Measurements from ENCODE around the gene ARSG. TPM values are rescaled to one million over a fixed set of nuclear protein-coding genes. Genes with fewer than 3 reads are reported as not detected.

Gene ARSG
- polyA plus RNA-seq, 1 donor from 2014 or later: 16.9 TPM

DNA sequence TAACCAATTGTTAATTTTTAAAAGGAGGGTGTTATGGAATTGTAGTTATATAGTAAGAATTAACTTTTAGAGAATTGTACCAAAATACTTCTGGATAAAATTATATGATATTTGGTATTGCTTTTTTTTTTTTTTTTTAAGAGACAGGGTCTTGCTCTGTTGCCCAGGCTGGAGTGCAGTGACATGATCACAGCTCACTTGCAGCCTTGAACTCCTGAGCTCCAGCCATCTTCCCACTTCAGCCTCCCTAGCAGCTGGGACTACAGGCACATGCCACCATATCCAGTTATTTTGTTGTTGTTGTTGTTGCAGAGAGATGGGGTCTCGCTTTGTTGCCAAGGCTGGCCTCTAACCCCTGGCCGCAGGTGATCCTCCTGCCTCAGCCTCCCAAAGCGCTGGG, 8.5 kb downstream of the ARSG start (continued):
- no peak for TF ChIP-seq EZH2 (IDR thresholded peaks at IDR 0.05; ENCODE audit: borderline replicate concordance, insufficient read depth, low read length, poor library complexity, severe bottlenecking)
- no peak for TF ChIP-seq SMC3 (conservative IDR thresholded peaks at IDR 0.05; ENCODE audit: poor library complexity)

DNA sequence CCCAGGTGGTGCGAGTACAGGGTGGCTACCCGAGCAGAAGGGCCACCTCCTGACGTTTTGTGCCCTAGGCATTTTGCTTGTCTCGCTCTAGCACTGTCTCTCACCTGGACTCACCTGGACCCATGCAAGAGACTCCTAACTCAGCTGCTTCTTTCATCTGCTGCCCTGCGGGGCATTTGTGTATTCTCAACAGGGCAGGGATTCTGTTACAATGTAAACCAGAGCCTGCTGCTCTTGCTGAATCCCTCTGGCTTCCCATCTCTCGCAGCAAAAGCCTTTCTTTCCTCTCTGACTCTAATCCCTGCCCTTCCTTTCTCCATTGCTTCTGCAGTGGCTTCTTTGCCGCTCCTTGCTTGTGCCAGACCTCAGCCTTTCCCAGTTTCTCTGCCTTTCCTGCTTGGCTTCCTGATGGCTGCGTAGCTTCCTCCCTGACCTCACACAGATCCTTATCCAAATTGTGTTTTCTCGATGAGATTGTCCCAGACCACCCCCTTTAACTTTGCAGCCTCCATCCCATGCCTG, 10.2 kb downstream of the ARSG start:
- H3K4me2 ChIP-seq (ENCODE audit: low read length): no peak overlapping the region

DNA sequence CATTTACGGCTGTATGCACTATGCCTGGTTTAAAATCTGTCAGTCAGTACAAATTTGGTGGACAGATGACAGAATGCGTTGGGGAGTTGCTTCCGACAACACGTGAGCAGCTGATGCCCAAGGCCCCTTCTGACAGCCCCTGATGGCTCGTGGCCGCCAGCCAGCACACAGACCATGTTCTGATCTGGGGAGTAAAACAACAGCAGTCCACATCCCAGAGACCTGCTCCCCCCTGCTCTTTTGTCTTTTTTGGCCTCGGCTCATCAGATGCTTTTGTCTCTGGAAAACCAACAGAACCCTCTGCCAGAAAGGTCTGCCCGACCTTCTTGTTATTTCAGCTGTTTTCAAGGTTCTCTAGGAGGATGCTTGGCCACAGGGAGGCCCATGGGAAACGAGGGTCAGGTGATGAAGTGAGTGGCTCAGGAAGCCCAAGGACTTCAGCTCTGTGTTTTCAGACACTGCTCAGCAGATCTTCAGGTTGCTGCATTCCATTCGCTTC, 10.8 kb downstream of the ARSG start:
- Histone ChIP-seq H3K4me3 (ENCODE audit: low read length) (no peak overlapping the region), H3K79me2 (replicated peaks; ENCODE audit: insufficient read depth, low read length) (no peaks in the 10 kb centered on the region), H3K36me3 (ENCODE audit: insufficient read depth, low read length) (no peaks in the 10 kb centered on the region), H3K27me3 (ENCODE audit: insufficient read depth, low read depth, low read length) (no peaks in the 10 kb centered on the region), H3K4me2 (ENCODE audit: low read length) (no peak overlapping the region), H3K9ac (ENCODE audit: low read length) (no peak overlapping the region), H3F3A (ENCODE audit: insufficient read depth, low read length, poor library complexity, severe bottlenecking) (no peaks in the 10 kb centered on the region), H3K27ac (ENCODE audit: low read length) (no peak overlapping the region), H2AFZ (ENCODE audit: low read depth, low read length) (no peak overlapping the region), H3K9me3 (ENCODE audit: low read length) (peaks cover 3% of the 10 kb centered on the region), H4K20me1 (ENCODE audit: insufficient read depth) (no peaks in the 10 kb centered on the region), H3K9me2 (ENCODE audit: insufficient read depth, low read length) (no peaks in the 10 kb centered on the region)
- TF ChIP-seq TAF1 (IDR thresholded peaks at IDR 0.05; ENCODE audit: low read depth): no peak
- TF ChIP-seq, protein P1, sequence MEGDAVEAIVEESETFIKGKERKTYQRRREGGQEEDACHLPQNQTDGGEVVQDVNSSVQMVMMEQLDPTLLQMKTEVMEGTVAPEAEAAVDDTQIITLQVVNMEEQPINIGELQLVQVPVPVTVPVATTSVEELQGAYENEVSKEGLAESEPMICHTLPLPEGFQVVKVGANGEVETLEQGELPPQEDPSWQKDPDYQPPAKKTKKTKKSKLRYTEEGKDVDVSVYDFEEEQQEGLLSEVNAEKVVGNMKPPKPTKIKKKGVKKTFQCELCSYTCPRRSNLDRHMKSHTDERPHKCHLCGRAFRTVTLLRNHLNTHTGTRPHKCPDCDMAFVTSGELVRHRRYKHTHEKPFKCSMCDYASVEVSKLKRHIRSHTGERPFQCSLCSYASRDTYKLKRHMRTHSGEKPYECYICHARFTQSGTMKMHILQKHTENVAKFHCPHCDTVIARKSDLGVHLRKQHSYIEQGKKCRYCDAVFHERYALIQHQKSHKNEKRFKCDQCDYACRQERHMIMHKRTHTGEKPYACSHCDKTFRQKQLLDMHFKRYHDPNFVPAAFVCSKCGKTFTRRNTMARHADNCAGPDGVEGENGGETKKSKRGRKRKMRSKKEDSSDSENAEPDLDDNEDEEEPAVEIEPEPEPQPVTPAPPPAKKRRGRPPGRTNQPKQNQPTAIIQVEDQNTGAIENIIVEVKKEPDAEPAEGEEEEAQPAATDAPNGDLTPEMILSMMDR (IDR thresholded peaks at IDR 0.05; ENCODE audit: poor library complexity, severe bottlenecking): no peak
- TF ChIP-seq RAD21 (conservative IDR thresholded peaks at IDR 0.05): no peak
- TF ChIP-seq EP300 (conservative IDR thresholded peaks at IDR 0.05; ENCODE audit: poor library complexity, severe bottlenecking): no peak
- no peak for TF ChIP-seq SMC3 (conservative IDR thresholded peaks at IDR 0.05; ENCODE audit: poor library complexity)
- no peak for TF ChIP-seq POLR2AphosphoS5 (IDR thresholded peaks at IDR 0.05)
- no peak for TF ChIP-seq MXI1 (conservative IDR thresholded peaks at IDR 0.05; ENCODE audit: poor library complexity, severe bottlenecking)

More for the DNA sequence above, 10.2 kb downstream of the ARSG start:
- Histone ChIP-seq H3K79me2 (replicated peaks; ENCODE audit: insufficient read depth, low read length) (no peaks in the 10 kb centered on the region), H3K27me3 (ENCODE audit: insufficient read depth, low read depth, low read length) (no peaks in the 10 kb centered on the region), H3K4me3 (ENCODE audit: low read length) (no peak overlapping the region), H3F3A (ENCODE audit: insufficient read depth, low read length, poor library complexity, severe bottlenecking) (no peaks in the 10 kb centered on the region), H3K9me2 (ENCODE audit: insufficient read depth, low read length) (no peaks in the 10 kb centered on the region), H3K9ac (ENCODE audit: low read length) (no peak overlapping the region), H3K36me3 (ENCODE audit: insufficient read depth, low read length) (no peaks in the 10 kb centered on the region), H3K27ac (ENCODE audit: low read length) (no peak overlapping the region), H2AFZ (ENCODE audit: low read depth, low read length) (no peak overlapping the region), H3K9me3 (ENCODE audit: low read length) (peaks cover 3% of the 10 kb centered on the region), H4K20me1 (ENCODE audit: insufficient read depth) (no peaks in the 10 kb centered on the region)
- no peak for TF ChIP-seq RAD21 (conservative IDR thresholded peaks at IDR 0.05)
- no peak for TF ChIP-seq SMC3 (conservative IDR thresholded peaks at IDR 0.05; ENCODE audit: poor library complexity)
- TF ChIP-seq, protein P1 (IDR thresholded peaks at IDR 0.05; ENCODE audit: poor library complexity, severe bottlenecking): no peak
- TF ChIP-seq EP300 (conservative IDR thresholded peaks at IDR 0.05; ENCODE audit: poor library complexity, severe bottlenecking): no peak
- no peak for TF ChIP-seq POLR2AphosphoS5 (IDR thresholded peaks at IDR 0.05)
- TF ChIP-seq EZH2 (IDR thresholded peaks at IDR 0.05; ENCODE audit: borderline replicate concordance, insufficient read depth, low read length, poor library complexity, severe bottlenecking): no peak
- no peak for TF ChIP-seq MXI1 (conservative IDR thresholded peaks at IDR 0.05; ENCODE audit: poor library complexity, severe bottlenecking)
- TF ChIP-seq, protein P2, sequence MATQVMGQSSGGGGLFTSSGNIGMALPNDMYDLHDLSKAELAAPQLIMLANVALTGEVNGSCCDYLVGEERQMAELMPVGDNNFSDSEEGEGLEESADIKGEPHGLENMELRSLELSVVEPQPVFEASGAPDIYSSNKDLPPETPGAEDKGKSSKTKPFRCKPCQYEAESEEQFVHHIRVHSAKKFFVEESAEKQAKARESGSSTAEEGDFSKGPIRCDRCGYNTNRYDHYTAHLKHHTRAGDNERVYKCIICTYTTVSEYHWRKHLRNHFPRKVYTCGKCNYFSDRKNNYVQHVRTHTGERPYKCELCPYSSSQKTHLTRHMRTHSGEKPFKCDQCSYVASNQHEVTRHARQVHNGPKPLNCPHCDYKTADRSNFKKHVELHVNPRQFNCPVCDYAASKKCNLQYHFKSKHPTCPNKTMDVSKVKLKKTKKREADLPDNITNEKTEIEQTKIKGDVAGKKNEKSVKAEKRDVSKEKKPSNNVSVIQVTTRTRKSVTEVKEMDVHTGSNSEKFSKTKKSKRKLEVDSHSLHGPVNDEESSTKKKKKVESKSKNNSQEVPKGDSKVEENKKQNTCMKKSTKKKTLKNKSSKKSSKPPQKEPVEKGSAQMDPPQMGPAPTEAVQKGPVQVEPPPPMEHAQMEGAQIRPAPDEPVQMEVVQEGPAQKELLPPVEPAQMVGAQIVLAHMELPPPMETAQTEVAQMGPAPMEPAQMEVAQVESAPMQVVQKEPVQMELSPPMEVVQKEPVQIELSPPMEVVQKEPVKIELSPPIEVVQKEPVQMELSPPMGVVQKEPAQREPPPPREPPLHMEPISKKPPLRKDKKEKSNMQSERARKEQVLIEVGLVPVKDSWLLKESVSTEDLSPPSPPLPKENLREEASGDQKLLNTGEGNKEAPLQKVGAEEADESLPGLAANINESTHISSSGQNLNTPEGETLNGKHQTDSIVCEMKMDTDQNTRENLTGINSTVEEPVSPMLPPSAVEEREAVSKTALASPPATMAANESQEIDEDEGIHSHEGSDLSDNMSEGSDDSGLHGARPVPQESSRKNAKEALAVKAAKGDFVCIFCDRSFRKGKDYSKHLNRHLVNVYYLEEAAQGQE (IDR thresholded peaks at IDR 0.05; ENCODE audit: borderline replicate concordance): no peak
- no peak for TF ChIP-seq TAF1 (IDR thresholded peaks at IDR 0.05; ENCODE audit: low read depth)
